IMR-90 (cell line): ENCODE results near the gene SRCAP. TPM values are rescaled to one million over a fixed set of nuclear protein-coding genes. Genes with fewer than 3 reads are reported as not detected.

ENCODE experiments used
- ATAC-seq: fragments of 200-7000 bp; cut with Tn5 transposase; 2 replicates; pipeline ENCODE4 v1.9.1; 2020; ENCODE audit warnings: low read depth, mild to moderate bottlenecking, moderate library complexity
- BruUV-seq: library from RNA; stranded (reverse); fragments of 400-500 nt; replicated peaks from 2 replicates; lab custom pipeline; 2021; lab: Mats Ljungman, UMichigan
- CTCF ChIA-PET: fragments of 300-600 bp; formaldehyde crosslinking; extraction: SDS; loops from one replicate; lab custom pipeline; 2021; ENCODE audit warnings: antibody characterized with exemption; lab: Yijun Ruan, JAX
- POLR2A ChIA-PET: fragments of 300-600 bp; sonication (Branson Sonifier 250); formaldehyde crosslinking; loops from one replicate; lab custom pipeline; 2022; ENCODE audit warnings: antibody characterized with exemption; ENCODE audit not compliant: unreplicated experiment; lab: Charles Lee
- DNase-seq: peaks from one replicate; pipeline ENCODE4 v3.0.0; 2013
- H2AFZ ChIP-seq: replicated peaks from 2 replicates; pipeline ENCODE3; 2013; ENCODE audit warnings: low read length, mild to moderate bottlenecking; ENCODE audit not compliant: poor library complexity
- H2AK5ac ChIP-seq: 2 replicates; pipeline ENCODE4 v1.6.1; 2013; ENCODE audit warnings: low read depth, low read length, inconsistent platforms
- H2AK9ac ChIP-seq: replicated peaks from 2 replicates; pipeline ENCODE3; 2013; ENCODE audit warnings: mild to moderate bottlenecking, low read depth, low read length, moderate library complexity; ENCODE audit not compliant: poor library complexity
- H2BK120ac ChIP-seq: 2 replicates; pipeline ENCODE4 v1.6.1; 2013; ENCODE audit warnings: low read depth, low read length, inconsistent platforms
- H2BK15ac ChIP-seq: 3 replicates; pipeline ENCODE4 v1.6.1; 2013; ENCODE audit warnings: low read depth, low read length, inconsistent platforms
- H2BK20ac ChIP-seq: 2 replicates; pipeline ENCODE4 v1.6.1; 2013; ENCODE audit warnings: low read depth, mild to moderate bottlenecking, inconsistent platforms, low read length, moderate library complexity
- H2BK5ac ChIP-seq: 2 replicates; pipeline ENCODE4 v1.6.1; 2013; ENCODE audit warnings: mild to moderate bottlenecking, low read depth, low read length, inconsistent platforms; ENCODE audit not compliant: poor library complexity, severe bottlenecking
- H3K14ac ChIP-seq: replicated peaks from 2 replicates; pipeline ENCODE4 v1.6.1; 2013; ENCODE audit warnings: low read depth, low read length, inconsistent platforms
- H3K18ac ChIP-seq: 2 replicates; pipeline ENCODE4 v1.6.1; 2013; ENCODE audit warnings: low read depth, low read length, control low read depth
- H3K23ac ChIP-seq: 2 replicates; pipeline ENCODE4 v1.6.1; 2013; ENCODE audit warnings: low read depth, low read length, inconsistent platforms
- H3K27ac ChIP-seq: 2 replicates; pipeline ENCODE4 v1.5.1; 2013; ENCODE audit warnings: mild to moderate bottlenecking, control low read depth, low read length; ENCODE audit not compliant: insufficient read depth
- H3K27me3 ChIP-seq: 2 replicates; pipeline ENCODE4 v1.6.1; 2013; ENCODE audit warnings: low read length; ENCODE audit not compliant: control insufficient read depth, insufficient read depth
- H3K36me3 ChIP-seq: 2 replicates; pipeline ENCODE4 v1.6.1; 2013; ENCODE audit warnings: low read length, mixed read lengths; ENCODE audit not compliant: control insufficient read depth, insufficient read depth
- H3K4ac ChIP-seq: 2 replicates; pipeline ENCODE4 v1.6.1; 2013; ENCODE audit warnings: low read depth, low read length, inconsistent platforms
- H3K4me1 ChIP-seq: 2 replicates; pipeline ENCODE4 v1.6.1; 2013; ENCODE audit warnings: low read length, mixed read lengths; ENCODE audit not compliant: control insufficient read depth, insufficient read depth
- H3K4me2 ChIP-seq: 2 replicates; pipeline ENCODE4 v1.6.1; 2013; ENCODE audit warnings: low read depth, mild to moderate bottlenecking, control low read depth, low read length, moderate library complexity
- H3K4me3 ChIP-seq: 2 replicates; pipeline ENCODE4 v1.5.1; 2013; ENCODE audit warnings: low read depth, mild to moderate bottlenecking, control low read depth, low read length, moderate library complexity; ENCODE audit not compliant: insufficient read depth
- H3K56ac ChIP-seq: 2 replicates; pipeline ENCODE4 v1.6.1; 2013; ENCODE audit warnings: low read length, inconsistent platforms; ENCODE audit not compliant: insufficient read depth; ENCODE audit errors: extremely low read depth
- H3K79me1 ChIP-seq, 2 experiments: 2 replicates each; pipeline ENCODE4 v1.6.1; 2013; ENCODE audit warnings: low read length in 2 of 2, inconsistent platforms in 1 of 2, low read depth in 1 of 2
- H3K9ac ChIP-seq: 2 replicates; pipeline ENCODE4 v1.6.1; 2013; ENCODE audit warnings: low read depth, low read length, control low read depth
- H3K9me1 ChIP-seq: 2 replicates; pipeline ENCODE4 v1.6.1; 2013; ENCODE audit warnings: low read length, inconsistent platforms; ENCODE audit not compliant: insufficient read depth
- H3K9me3 ChIP-seq: 2 replicates; pipeline ENCODE4 v1.6.1; 2013; ENCODE audit warnings: low read length; ENCODE audit not compliant: control insufficient read depth, insufficient read depth
- H4K20me1 ChIP-seq: 2 replicates; pipeline ENCODE4 v1.6.1; 2013; ENCODE audit warnings: low read length, inconsistent platforms; ENCODE audit not compliant: insufficient read depth
- H4K5ac ChIP-seq: 2 replicates; pipeline ENCODE4 v1.6.1; 2013; ENCODE audit warnings: mild to moderate bottlenecking, low read depth, low read length, control low read depth
- H4K8ac ChIP-seq, 2 experiments: 2 replicates each; pipeline ENCODE4 v1.6.1; 2013; ENCODE audit warnings: low read depth in 2 of 2, low read length in 2 of 2, control low read depth in 1 of 2, inconsistent platforms in 1 of 2
- H4K91ac ChIP-seq: 2 replicates; pipeline ENCODE4 v1.6.1; 2013; ENCODE audit warnings: low read depth, low read length, inconsistent platforms; ENCODE audit not compliant: insufficient read depth
- BHLHE40 ChIP-seq: fragments of 150-350 bp; IDR thresholded peaks from 2 replicates; pipeline ENCODE4 v1.6.1; 2016; ENCODE audit warnings: mild to moderate bottlenecking, low read depth, low read length
- CEBPB ChIP-seq: IDR thresholded peaks from 2 replicates; pipeline ENCODE4 v1.6.1; 2012; ENCODE audit warnings: low read depth, low read length, improper control_type of control experiment
- CHD1 ChIP-seq: IDR thresholded peaks from 2 replicates; pipeline ENCODE4 v1.6.1; 2012; ENCODE audit warnings: low read depth, low read length, improper control_type of control experiment
- FOS ChIP-seq: fragments of 150-350 bp; IDR thresholded peaks from 2 replicates; pipeline ENCODE4 v1.6.1; 2016; ENCODE audit warnings: low read depth, low read length
- MAFK ChIP-seq: IDR thresholded peaks from 2 replicates; pipeline ENCODE4 v1.6.1; 2012; ENCODE audit warnings: low read depth, low read length, improper control_type of control experiment
- MAZ ChIP-seq: IDR thresholded peaks from 2 replicates; pipeline ENCODE4 v1.6.1; 2012; ENCODE audit warnings: low read depth, mild to moderate bottlenecking, low read length, improper control_type of control experiment, moderate library complexity, borderline replicate concordance
- MXI1 ChIP-seq: IDR thresholded peaks from 2 replicates; pipeline ENCODE4 v1.6.1; 2012; ENCODE audit warnings: low read depth, mild to moderate bottlenecking, low read length, moderate library complexity, borderline replicate concordance
- NFE2L2 ChIP-seq: fragments of 150-350 bp; IDR thresholded peaks from 2 replicates; pipeline ENCODE4 v1.6.1; 2016; ENCODE audit warnings: low read depth, mild to moderate bottlenecking, low read length
- POLR2A ChIP-seq: IDR thresholded peaks from 2 replicates; pipeline ENCODE4 v1.6.1; 2012; ENCODE audit warnings: mild to moderate bottlenecking, low read depth, low read length
- RAD21 ChIP-seq: IDR thresholded peaks from 2 replicates; pipeline ENCODE4 v1.6.1; 2012; ENCODE audit warnings: low read length, improper control_type of control experiment
- RFX5 ChIP-seq: IDR thresholded peaks from 2 replicates; pipeline ENCODE4 v1.8.0; 2012; ENCODE audit warnings: low read depth, mild to moderate bottlenecking, low read length, moderate library complexity
- SMC3 ChIP-seq: fragments of 150-350 bp; IDR thresholded peaks from 2 replicates; pipeline ENCODE4 v1.6.1; 2016; ENCODE audit warnings: low read depth, mild to moderate bottlenecking, antibody characterized with exemption, low read length, moderate library complexity
- WGBS, 2 experiments: methylation state at CpG; one replicate each; pipeline versions ENCODE4 v1.1.5 to v1.1.7; 2013; ENCODE audit warnings: missing lambda C conversion rate in 2 of 2; ENCODE audit not compliant: insufficient read length in 1 of 2; ENCODE audit errors: extremely low coverage in 2 of 2; 5-methylcytosine and 5-hydroxymethylcytosine counted together
- dilution Hi-C: fragments of 300-500 bp; cut with HindIII; formaldehyde crosslinking; loops from one replicate; pipeline ENCODE4 v1.14.3; 2018; ENCODE audit warnings: low sequenced_read_pairs; ENCODE audit not compliant: unreplicated experiment
- in situ Hi-C: fragments of 300-500 bp; cut with MboI; formaldehyde crosslinking; loops from 3 replicates; pipeline ENCODE4 v1.14.3; 2019; ENCODE audit warnings: low sequenced_read_pairs, inconsistent platforms, mixed read lengths
- intact Hi-C: fragments of 100-400 bp; cut with micrococcal nuclease; formaldehyde crosslinking; loops from 2 replicates; pipeline ENCODE4 v1.10.0; 2022
- polyA plus RNA-seq, 3 experiments: library from polyadenylated mRNA; depleted of rRNA; stranded (reverse); fragments of >200 nt; gene quantifications; 2 replicates each; pipeline ENCODE4 v1.2.3, GENCODE V29; 2012; ENCODE audit warnings: low replicate concordance in 1 of 3
- total RNA-seq: library from RNA; depleted of rRNA; stranded (reverse); fragments of >200 nt; gene quantifications from 2 replicates; pipeline ENCODE4 v1.2.3, GENCODE V29; 2012
- TF ChIP-seq, protein P1 (sequence below): conservative IDR thresholded peaks from 2 replicates; pipeline ENCODE4 v1.5.1; 2012; ENCODE audit warnings: mild to moderate bottlenecking, low read depth, low read length, improper control_type of control experiment
- TF ChIP-seq, protein P2 (sequence below): fragments of 150-350 bp; IDR thresholded peaks from 2 replicates; pipeline ENCODE4 v1.6.1; 2016; ENCODE audit warnings: low read depth, mild to moderate bottlenecking, low read length, moderate library complexity, borderline replicate concordance

The SRCAP gene
- total and polyA plus RNA-seq, 2 of the 4 experiments (the other 2 are of a cell fraction) = 4.5 to 8.2 TPM

DNA sequence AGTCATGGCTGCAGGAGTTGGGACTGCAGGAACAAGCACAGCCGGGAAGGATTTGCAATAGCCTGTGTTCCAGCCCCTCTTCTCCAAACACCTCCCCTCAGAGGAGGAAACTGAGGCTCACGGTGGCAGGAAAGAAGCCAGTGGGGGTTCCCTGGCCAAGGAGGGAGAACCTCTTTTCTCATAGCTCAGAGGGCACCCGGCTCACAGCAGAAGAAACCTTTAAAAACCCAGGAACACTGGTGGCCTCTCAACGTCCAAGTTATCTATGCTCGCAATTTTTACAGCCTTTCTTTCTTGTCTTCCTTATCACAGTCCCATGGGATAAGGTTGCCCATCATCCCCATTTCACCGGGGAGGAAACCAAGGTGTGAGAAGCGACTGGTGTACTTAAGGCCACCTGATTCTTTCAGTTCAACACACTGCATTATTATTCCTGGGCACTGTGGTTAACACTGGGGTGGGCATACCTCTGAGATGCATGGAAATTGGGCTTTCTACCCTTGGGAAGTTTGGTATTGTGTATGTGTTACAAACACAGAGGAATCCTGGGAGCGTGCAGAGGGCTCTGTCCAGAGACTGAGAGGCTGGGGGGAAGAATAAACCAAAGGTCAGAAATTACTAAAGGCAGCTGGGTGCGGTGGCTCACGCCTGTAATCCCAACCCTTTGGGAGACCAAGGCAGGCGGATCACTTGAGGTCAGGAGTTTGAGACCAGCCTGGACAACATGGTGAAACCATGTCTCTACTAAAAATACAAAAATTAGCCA is 88.8 kb downstream of the SRCAP start:
- peak overlapping the region; percentile 76 for H3K18ac ChIP-seq
- H3K4me3 ChIP-seq = peak overlapping the region; percentile 96
- H4K20me1 ChIP-seq = peaks cover 8% of the 10 kb centered on the region
- H2BK120ac ChIP-seq = peak overlapping the region; percentile 5
- CTCF ChIA-PET = interaction anchor here (0.6 to 0.8 kb wide), 2 partner anchors 27 to 670 kb away, joined by 3 to 4 read pairs; no protein-coding TSS in a partner anchor
- no peaks in the 10 kb centered on the region for H3K9me3 ChIP-seq
- POLR2A ChIA-PET = interaction anchor here (1.5 kb wide), 1 partner anchor 18 kb away, joined by 13 read pairs; no protein-coding TSS in a partner anchor
- H2BK5ac ChIP-seq = peak overlapping the region; percentile 88
- peak overlapping the region; percentile 35; the same call in 1 of the 2 replicates for H3K23ac ChIP-seq
- peaks cover 11 to 33% of the 10 kb centered on the region in 2 experiments for H3K79me1 ChIP-seq
- peak overlapping the region; percentile 92 for H3K4me2 ChIP-seq
- peak overlapping the region; percentile 99 for H2AK9ac ChIP-seq
- dilution Hi-C loops (no loop called here), intact Hi-C loops (loop anchor here (1.0 kb wide), 3 partner anchors 18 to 134 kb away; no protein-coding TSS in a partner anchor), in situ Hi-C loops (no loop called here)
- H2AFZ ChIP-seq = peak overlapping the region; percentile 95
- BruUV-seq = no TSS peak
- H3K27me3 ChIP-seq = 0 out of 2 replicates have a peak, but pooled peaks cover 2% of the 10 kb centered on the region
- H3K27ac ChIP-seq = peak overlapping the region; percentile 96
- H3K56ac ChIP-seq = peak overlapping the region; percentile 59
- H2BK15ac ChIP-seq = peak overlapping the region; percentile 52; the same call in 1 of the 3 replicates
- no peak for DNase-seq
- H4K5ac ChIP-seq = peak overlapping the region; percentile 98
- peak overlapping the region; percentile 79 for H4K91ac ChIP-seq
- peak overlapping the region; percentile 70 for H3K14ac ChIP-seq
- WGBS, 2 experiments = 66% methylated on average over 5 of the region's 11 CpGs; no CpG with 5 or more reads in 1 of the 2 experiments
- H3K4ac ChIP-seq = peak overlapping the region; percentile 96
- peaks cover 4% of the 10 kb centered on the region for H3K4me1 ChIP-seq
- H3K36me3 ChIP-seq = peaks cover 16% of the 10 kb centered on the region
- peak overlapping the region; percentile 97 to 99 for H4K8ac ChIP-seq
- H2AK5ac ChIP-seq = peak overlapping the region; percentile 40; the same call in 1 of the 2 replicates
- H2BK20ac ChIP-seq = no peak overlapping the region
- peak overlapping the region; percentile 91 for H3K9ac ChIP-seq
- H3K9me1 ChIP-seq = peaks cover 6% of the 10 kb centered on the region; the same call in 1 of the 2 replicates
- no peak for ATAC-seq
- TF ChIP-seq FOS (no peak), POLR2A (no peak), MAFK (no peak), CHD1 (no peak), MXI1 (no peak), CEBPB (no peak), NFE2L2 (no peak), RAD21 (no peak), SMC3 (no peak), BHLHE40 (no peak), RFX5 (no peak), MAZ (no peak)
- TF ChIP-seq, protein P1, sequence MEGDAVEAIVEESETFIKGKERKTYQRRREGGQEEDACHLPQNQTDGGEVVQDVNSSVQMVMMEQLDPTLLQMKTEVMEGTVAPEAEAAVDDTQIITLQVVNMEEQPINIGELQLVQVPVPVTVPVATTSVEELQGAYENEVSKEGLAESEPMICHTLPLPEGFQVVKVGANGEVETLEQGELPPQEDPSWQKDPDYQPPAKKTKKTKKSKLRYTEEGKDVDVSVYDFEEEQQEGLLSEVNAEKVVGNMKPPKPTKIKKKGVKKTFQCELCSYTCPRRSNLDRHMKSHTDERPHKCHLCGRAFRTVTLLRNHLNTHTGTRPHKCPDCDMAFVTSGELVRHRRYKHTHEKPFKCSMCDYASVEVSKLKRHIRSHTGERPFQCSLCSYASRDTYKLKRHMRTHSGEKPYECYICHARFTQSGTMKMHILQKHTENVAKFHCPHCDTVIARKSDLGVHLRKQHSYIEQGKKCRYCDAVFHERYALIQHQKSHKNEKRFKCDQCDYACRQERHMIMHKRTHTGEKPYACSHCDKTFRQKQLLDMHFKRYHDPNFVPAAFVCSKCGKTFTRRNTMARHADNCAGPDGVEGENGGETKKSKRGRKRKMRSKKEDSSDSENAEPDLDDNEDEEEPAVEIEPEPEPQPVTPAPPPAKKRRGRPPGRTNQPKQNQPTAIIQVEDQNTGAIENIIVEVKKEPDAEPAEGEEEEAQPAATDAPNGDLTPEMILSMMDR = no peak
- TF ChIP-seq, protein P2, sequence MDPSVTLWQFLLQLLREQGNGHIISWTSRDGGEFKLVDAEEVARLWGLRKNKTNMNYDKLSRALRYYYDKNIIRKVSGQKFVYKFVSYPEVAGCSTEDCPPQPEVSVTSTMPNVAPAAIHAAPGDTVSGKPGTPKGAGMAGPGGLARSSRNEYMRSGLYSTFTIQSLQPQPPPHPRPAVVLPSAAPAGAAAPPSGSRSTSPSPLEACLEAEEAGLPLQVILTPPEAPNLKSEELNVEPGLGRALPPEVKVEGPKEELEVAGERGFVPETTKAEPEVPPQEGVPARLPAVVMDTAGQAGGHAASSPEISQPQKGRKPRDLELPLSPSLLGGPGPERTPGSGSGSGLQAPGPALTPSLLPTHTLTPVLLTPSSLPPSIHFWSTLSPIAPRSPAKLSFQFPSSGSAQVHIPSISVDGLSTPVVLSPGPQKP = no peak
